Measurements from ENCODE around the gene AP5S1.
"Not testable (repeated sequence)": the region's sequence is repeated elsewhere in the genome, so short reads cannot be mapped to it uniquely, and the experiment has no call there.

- TF ChIP-seq CTCF (optimal IDR thresholded peaks at IDR 0.05 in 1 of 3, IDR thresholded peaks at IDR 0.05 in 1 of 3, conservative IDR thresholded peaks at IDR 0.05 in 1 of 3; ENCODE audit: extremely low read depth in 1 of 3, insufficient read depth in 2 of 3, low read length in 3 of 3); EZH2 (IDR thresholded peaks at IDR 0.05; ENCODE audit: low read length): not testable (repeated sequence)
Observed at GRCh38 chr20:3843990-3844619, 23.8 kb downstream of the AP5S1 start.
